ENCODE data around the gene EHBP1.
A peak's percentile ranks its signal among the peaks of the same experiment; 100 is the strongest.

Gene EHBP1

DNA sequence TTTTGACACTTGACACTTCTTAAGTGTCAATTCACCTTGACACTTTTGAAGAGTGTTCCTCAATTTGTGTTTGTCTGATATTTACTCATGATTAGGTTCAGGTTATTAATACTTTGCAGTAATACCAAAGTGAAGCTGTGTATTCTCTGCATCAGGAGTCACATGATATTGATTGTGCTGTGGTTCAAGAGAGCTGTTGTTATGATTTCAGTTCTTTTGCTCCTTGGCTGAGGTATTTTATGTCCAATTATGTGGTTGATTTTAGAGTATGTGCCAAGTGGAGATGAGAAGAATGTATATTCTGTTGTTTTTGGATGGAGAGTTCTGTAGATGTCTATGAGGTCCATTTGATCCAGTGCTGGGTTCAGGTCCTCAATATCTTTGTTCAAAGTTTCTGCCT, 17.2 kb downstream of the EHBP1 start:
- H3K79me1 ChIP-seq (replicated peaks; ENCODE audit: low read length, poor library complexity, severe bottlenecking) = peaks cover 15% of the 10 kb centered on the region
- no peak overlapping the region for H3K23ac ChIP-seq (ENCODE audit: low read length in 2 of 2)
- H4K91ac ChIP-seq (ENCODE audit: low read length) = no peak overlapping the region
- no peak overlapping the region for H3K4ac ChIP-seq (ENCODE audit: low read depth in 1 of 2, low read length in 2 of 2)
- no peak overlapping the region for H3K18ac ChIP-seq (ENCODE audit: low read depth in 1 of 2, low read length in 2 of 2)
- H3K9ac ChIP-seq (ENCODE audit: low read length) = no peak overlapping the region
- no peak overlapping the region for H2AK5ac ChIP-seq (ENCODE audit: low read length, severe bottlenecking)
- H3K27ac ChIP-seq (ENCODE audit: low read length, poor library complexity, severe bottlenecking) = no peak overlapping the region
- peaks cover 0 to 71% of the 10 kb centered on the region in 2 experiments for H3K36me3 ChIP-seq (ENCODE audit: control insufficient read depth in 1 of 2, insufficient read depth in 2 of 2, low read depth in 1 of 2, low read length in 2 of 2)
- H2BK5ac ChIP-seq (ENCODE audit: low read depth, low read length, poor library complexity, severe bottlenecking) = no peak overlapping the region
- no peaks in the 10 kb centered on the region for H3K27me3 ChIP-seq (ENCODE audit: control insufficient read depth in 1 of 2, insufficient read depth in 1 of 2, low read length in 2 of 2)
- peaks cover 8% of the 10 kb centered on the region for H3K4me1 ChIP-seq (ENCODE audit: control insufficient read depth, insufficient read depth, low read depth, low read length)
- no peak overlapping the region for H3K4me3 ChIP-seq (ENCODE audit: insufficient read depth in 1 of 2, low read depth in 1 of 2, low read length in 2 of 2)
- no peak overlapping the region for H3K4me2 ChIP-seq (ENCODE audit: low read length, poor library complexity, severe bottlenecking)
- H2AFZ ChIP-seq (ENCODE audit: low read depth, low read length) = no peak overlapping the region
- no peak for DNase-seq
- H2BK15ac ChIP-seq (ENCODE audit: low read depth, poor library complexity, severe bottlenecking) = no peak overlapping the region
- H4K8ac ChIP-seq (ENCODE audit: low read length) = no peak overlapping the region
- no peak overlapping the region for H2BK12ac ChIP-seq (ENCODE audit: low read length in 2 of 2)
- H3K14ac ChIP-seq (ENCODE audit: low read length in 2 of 2) = no peak overlapping the region
- H3K9me3 ChIP-seq (ENCODE audit: control insufficient read depth, low read length) = no peaks in the 10 kb centered on the region
- no peak overlapping the region for H2BK120ac ChIP-seq (ENCODE audit: low read depth, low read length)

DNA sequence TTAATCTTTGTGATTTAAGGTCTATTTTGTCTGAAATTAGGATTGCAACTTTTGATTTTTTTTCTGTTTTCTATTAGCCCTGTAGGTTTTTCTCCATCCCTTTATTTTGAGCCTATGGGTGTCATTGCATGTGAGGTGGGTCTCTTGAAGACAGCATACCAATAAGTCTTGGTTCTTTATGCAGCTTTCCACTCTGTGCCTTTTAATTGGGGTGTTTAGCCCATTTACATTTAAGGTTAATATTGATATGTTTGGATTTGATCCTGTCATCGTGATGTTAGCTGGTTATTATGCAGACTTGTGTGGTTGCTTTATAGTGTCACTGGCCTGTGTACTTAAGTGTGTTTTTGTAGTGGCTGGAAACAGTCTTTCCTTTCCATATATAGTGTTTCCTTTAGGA, 17.7 kb downstream of the EHBP1 start:
- no peak overlapping the region for H3K23ac ChIP-seq (ENCODE audit: low read length in 2 of 2)
- WGBS = 88% methylated on average over 1 of the region's 1 CpG
- no peak overlapping the region for H3K4ac ChIP-seq (ENCODE audit: low read depth in 1 of 2, low read length in 2 of 2)
- no peaks in the 10 kb centered on the region for H3K27me3 ChIP-seq (ENCODE audit: control insufficient read depth in 1 of 2, insufficient read depth in 1 of 2, low read length in 2 of 2)
- no peak overlapping the region for H3K27ac ChIP-seq (ENCODE audit: low read length, poor library complexity, severe bottlenecking)
- H2BK15ac ChIP-seq (ENCODE audit: low read depth, poor library complexity, severe bottlenecking) = no peak overlapping the region
- H3K36me3 ChIP-seq (ENCODE audit: control insufficient read depth in 1 of 2, insufficient read depth in 2 of 2, low read depth in 1 of 2, low read length in 2 of 2) = peaks cover 0 to 67% of the 10 kb centered on the region in 2 experiments
- H3K9me3 ChIP-seq (ENCODE audit: control insufficient read depth, low read length) = no peaks in the 10 kb centered on the region
- H2BK12ac ChIP-seq (ENCODE audit: low read length in 2 of 2) = no peak overlapping the region
- H3K9ac ChIP-seq (ENCODE audit: low read length) = no peak overlapping the region
- H4K8ac ChIP-seq (ENCODE audit: low read length) = no peak overlapping the region
- no peak overlapping the region for H2AFZ ChIP-seq (ENCODE audit: low read depth, low read length)
- H3K4me2 ChIP-seq (ENCODE audit: low read length, poor library complexity, severe bottlenecking) = no peak overlapping the region
- no peak overlapping the region for H2BK120ac ChIP-seq (ENCODE audit: low read depth, low read length)
- H3K18ac ChIP-seq (ENCODE audit: low read depth in 1 of 2, low read length in 2 of 2) = no peak overlapping the region
- H2AK5ac ChIP-seq (ENCODE audit: low read length, severe bottlenecking) = no peak overlapping the region
- H4K91ac ChIP-seq (ENCODE audit: low read length) = no peak overlapping the region
- no peak overlapping the region for H2BK5ac ChIP-seq (ENCODE audit: low read depth, low read length, poor library complexity, severe bottlenecking)
- no peak overlapping the region for H3K14ac ChIP-seq (ENCODE audit: low read length in 2 of 2)
- H3K4me3 ChIP-seq (ENCODE audit: insufficient read depth in 1 of 2, low read depth in 1 of 2, low read length in 2 of 2) = no peak overlapping the region
- H3K4me1 ChIP-seq (ENCODE audit: control insufficient read depth, insufficient read depth, low read depth, low read length) = peaks cover 10% of the 10 kb centered on the region
- no peak for DNase-seq
- peaks cover 16% of the 10 kb centered on the region for H3K79me1 ChIP-seq (replicated peaks; ENCODE audit: low read length, poor library complexity, severe bottlenecking)

DNA sequence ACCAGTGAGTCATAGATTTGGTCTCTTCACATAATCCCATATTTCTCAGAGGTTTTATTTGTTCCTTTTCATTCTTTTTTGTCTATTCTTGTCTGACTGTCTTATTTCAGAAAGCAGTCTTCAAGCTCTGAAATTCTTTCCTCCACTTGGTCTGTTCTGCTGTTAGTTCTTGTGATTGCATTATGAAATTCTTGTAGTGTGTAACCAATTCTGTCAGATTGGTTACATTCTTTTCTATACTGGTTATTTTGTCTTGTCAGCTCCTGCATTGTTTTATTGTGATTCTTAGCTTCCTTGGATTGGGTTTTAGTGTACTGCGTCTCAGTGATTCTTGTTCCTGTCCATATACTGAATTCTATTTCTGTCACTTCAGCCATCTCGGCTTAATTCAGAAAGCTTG, 18.6 kb downstream of the EHBP1 start:
- Histone ChIP-seq H3K9me3 (ENCODE audit: control insufficient read depth, low read length) (no peaks in the 10 kb centered on the region), H2BK5ac (ENCODE audit: low read depth, low read length, poor library complexity, severe bottlenecking) (no peak overlapping the region)

DNA sequence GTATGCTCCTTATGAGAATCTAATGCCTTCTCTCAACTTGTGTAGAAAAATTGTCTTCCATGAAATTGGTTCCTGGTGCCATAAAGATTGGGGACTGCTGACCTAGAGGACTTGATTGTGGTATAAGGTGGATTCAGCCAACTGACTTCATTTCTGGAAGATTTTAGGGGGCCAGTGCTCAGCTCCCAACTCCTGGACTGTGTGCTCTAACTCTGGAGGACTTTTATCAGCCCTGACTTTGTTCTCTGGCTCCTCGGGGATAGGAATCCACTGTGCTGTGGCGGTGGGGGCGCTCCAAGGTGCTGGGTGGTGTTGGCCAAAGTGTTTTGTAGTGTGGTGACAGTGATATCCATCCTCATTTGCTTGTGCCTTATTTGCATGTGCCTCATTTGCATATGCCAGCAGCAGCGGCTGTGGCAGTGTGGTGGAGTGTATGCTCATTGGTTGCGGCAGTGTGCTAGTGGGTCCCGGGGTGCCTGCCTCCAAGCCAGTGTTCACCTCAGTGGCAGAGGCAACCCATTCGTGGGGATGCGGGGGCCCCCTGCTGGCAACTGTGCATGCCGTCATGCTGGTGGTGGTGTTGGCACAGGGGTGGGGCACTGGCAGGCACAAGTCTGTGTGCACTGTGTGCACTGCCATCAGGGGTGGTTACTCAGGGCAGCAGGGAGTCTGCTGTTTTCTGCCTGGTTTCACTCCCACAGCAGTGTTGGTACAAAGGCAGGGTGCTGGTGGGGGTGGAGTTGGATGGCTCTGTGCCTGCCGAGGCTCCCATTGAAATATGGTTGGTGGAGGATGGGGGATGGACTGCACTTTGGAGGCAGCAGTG, 19.6 kb downstream of the EHBP1 start:
- no peak for DNase-seq
- H4K8ac ChIP-seq (ENCODE audit: low read length) = no peak overlapping the region
- peaks cover 10% of the 10 kb centered on the region for H3K4me1 ChIP-seq (ENCODE audit: control insufficient read depth, insufficient read depth, low read depth, low read length)
- peak overlapping the region in 1 of 2 experiments; percentile 3 for H3K18ac ChIP-seq (ENCODE audit: low read depth in 1 of 2, low read length in 2 of 2)
- no peak overlapping the region for H2BK15ac ChIP-seq (ENCODE audit: low read depth, poor library complexity, severe bottlenecking)
- no peak overlapping the region for H3K4ac ChIP-seq (ENCODE audit: low read depth in 1 of 2, low read length in 2 of 2)
- no peak overlapping the region for H2AK5ac ChIP-seq (ENCODE audit: low read length, severe bottlenecking)
- H3K14ac ChIP-seq (ENCODE audit: low read length in 2 of 2) = peak overlapping the region in 1 of 2 experiments; percentile 4
- no peak overlapping the region for H2BK120ac ChIP-seq (ENCODE audit: low read depth, low read length)
- H3K9me3 ChIP-seq (ENCODE audit: control insufficient read depth, low read length) = no peaks in the 10 kb centered on the region
- H3K79me1 ChIP-seq (replicated peaks; ENCODE audit: low read length, poor library complexity, severe bottlenecking) = peaks cover 12% of the 10 kb centered on the region
- 93% methylated on average over 10 of the region's 10 CpGs for WGBS
- H2AFZ ChIP-seq (ENCODE audit: low read depth, low read length) = no peak overlapping the region
- H4K91ac ChIP-seq (ENCODE audit: low read length) = peak overlapping the region; percentile 35
- no peak overlapping the region for H3K4me3 ChIP-seq (ENCODE audit: insufficient read depth in 1 of 2, low read depth in 1 of 2, low read length in 2 of 2)
- no peak overlapping the region for H3K9ac ChIP-seq (ENCODE audit: low read length)
- H2BK5ac ChIP-seq (ENCODE audit: low read depth, low read length, poor library complexity, severe bottlenecking) = no peak overlapping the region
- peaks cover 0 to 57% of the 10 kb centered on the region in 2 experiments for H3K36me3 ChIP-seq (ENCODE audit: control insufficient read depth in 1 of 2, insufficient read depth in 2 of 2, low read depth in 1 of 2, low read length in 2 of 2)
- H3K27me3 ChIP-seq (ENCODE audit: control insufficient read depth in 1 of 2, insufficient read depth in 1 of 2, low read length in 2 of 2) = no peaks in the 10 kb centered on the region
- no peak overlapping the region for H3K4me2 ChIP-seq (ENCODE audit: low read length, poor library complexity, severe bottlenecking)
- no peak overlapping the region for H3K23ac ChIP-seq (ENCODE audit: low read length in 2 of 2)
- no peak overlapping the region for H2BK12ac ChIP-seq (ENCODE audit: low read length in 2 of 2)
- H3K27ac ChIP-seq (ENCODE audit: low read length, poor library complexity, severe bottlenecking) = no peak overlapping the region

More for the DNA sequence above, 18.6 kb downstream of the EHBP1 start:
- WGBS = 100% methylated on average over 2 of the region's 2 CpGs
- Histone ChIP-seq H2BK120ac (ENCODE audit: low read depth, low read length) (no peak overlapping the region), H3K23ac (ENCODE audit: low read length in 2 of 2) (no peak overlapping the region), H3K4me2 (ENCODE audit: low read length, poor library complexity, severe bottlenecking) (no peak overlapping the region), H2AK5ac (ENCODE audit: low read length, severe bottlenecking) (no peak overlapping the region), H2BK12ac (ENCODE audit: low read length in 2 of 2) (no peak overlapping the region), H3K27ac (ENCODE audit: low read length, poor library complexity, severe bottlenecking) (no peak overlapping the region), H2BK15ac (ENCODE audit: low read depth, poor library complexity, severe bottlenecking) (no peak overlapping the region), H3K14ac (ENCODE audit: low read length in 2 of 2) (no peak overlapping the region), H3K79me1 (replicated peaks; ENCODE audit: low read length, poor library complexity, severe bottlenecking) (peaks cover 14% of the 10 kb centered on the region), H4K91ac (ENCODE audit: low read length) (no peak overlapping the region), H2AFZ (ENCODE audit: low read depth, low read length) (no peak overlapping the region), H3K18ac (ENCODE audit: low read depth in 1 of 2, low read length in 2 of 2) (no peak overlapping the region), H3K36me3 (ENCODE audit: control insufficient read depth in 1 of 2, insufficient read depth in 2 of 2, low read depth in 1 of 2, low read length in 2 of 2) (peaks cover 0 to 61% of the 10 kb centered on the region in 2 experiments), H3K4ac (ENCODE audit: low read depth in 1 of 2, low read length in 2 of 2) (no peak overlapping the region), H3K4me3 (ENCODE audit: insufficient read depth in 1 of 2, low read depth in 1 of 2, low read length in 2 of 2) (no peak overlapping the region), H3K4me1 (ENCODE audit: control insufficient read depth, insufficient read depth, low read depth, low read length) (peaks cover 10% of the 10 kb centered on the region), H3K9ac (ENCODE audit: low read length) (no peak overlapping the region), H4K8ac (ENCODE audit: low read length) (no peak overlapping the region), H3K27me3 (ENCODE audit: control insufficient read depth in 1 of 2, insufficient read depth in 1 of 2, low read length in 2 of 2) (no peaks in the 10 kb centered on the region)
- DNase-seq = peak; percentile 13
